ENCODE data around the gene PRPF18.

Gene PRPF18

DNA sequence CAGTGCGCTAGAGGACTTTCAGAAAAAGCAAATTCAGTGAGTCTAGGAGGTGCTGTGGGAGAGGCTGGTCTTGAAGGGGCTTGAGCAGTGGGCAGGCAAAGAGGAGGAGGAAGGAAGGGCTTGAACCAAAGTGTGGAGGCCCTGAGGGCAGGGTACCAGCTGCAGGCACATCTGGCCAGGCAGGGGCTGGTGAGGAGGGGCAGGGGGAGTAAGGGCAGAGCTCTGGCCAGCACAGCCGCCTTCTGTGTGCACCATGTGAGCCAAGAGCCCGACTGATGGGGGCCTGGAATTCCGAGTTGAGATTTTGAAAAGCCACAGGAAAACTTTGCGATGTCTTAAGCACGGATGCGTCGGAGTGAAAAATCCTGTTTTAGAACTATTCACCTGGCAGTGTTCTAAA is 74.5 kb downstream of the PRPF18 start:
- no peak for TF ChIP-seq CTCF (IDR thresholded peaks at IDR 0.05; ENCODE audit: low read depth, low read length)
- in situ Hi-C loops (cut with HindIII; ENCODE audit: low sequenced_read_pairs), result no loop called here
- DNase-seq (ENCODE audit: low read depth, low spot score), result no peak
- no peak overlapping the region for H3K4me3 ChIP-seq (ENCODE audit: low read depth, low read length)

DNA sequence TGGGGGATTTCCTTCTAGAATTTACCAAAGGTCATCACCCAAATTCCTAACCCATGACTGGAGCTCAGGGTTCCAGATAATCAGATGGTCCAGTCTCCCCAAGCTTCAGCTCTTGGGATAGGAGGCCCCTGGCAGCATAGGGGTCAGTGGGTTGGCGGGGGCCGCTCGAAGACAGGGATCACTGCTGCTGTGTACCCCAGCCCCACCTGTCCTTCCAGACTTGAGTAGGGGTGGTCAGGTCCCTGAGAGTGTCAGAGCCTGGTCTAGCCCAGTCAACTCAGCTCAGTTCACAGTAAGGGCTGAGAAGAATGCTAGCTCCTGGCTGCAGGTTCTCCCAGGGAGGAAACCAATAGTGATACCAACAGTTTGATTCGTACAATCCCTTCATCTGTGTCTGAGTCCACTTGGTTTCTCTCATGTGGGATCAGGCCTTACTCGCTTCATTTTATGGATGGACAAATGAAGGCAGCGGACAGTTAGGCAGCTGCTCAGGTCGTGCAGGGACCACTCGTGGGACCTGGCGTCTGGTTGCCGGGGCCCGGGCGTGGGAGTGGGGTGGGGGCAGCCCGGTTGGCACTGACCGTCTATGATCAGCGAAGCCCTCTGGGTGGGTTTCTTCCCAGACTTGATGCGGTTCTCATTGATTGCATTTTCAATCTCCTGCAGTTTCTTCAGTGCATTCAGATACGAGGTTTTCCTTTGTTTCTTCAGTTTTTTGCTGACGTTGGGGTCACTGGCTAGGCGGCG is 78.9 kb downstream of the PRPF18 start:
- TF ChIP-seq CTCF (IDR thresholded peaks at IDR 0.05; ENCODE audit: low read depth, low read length), result no peak
- in situ Hi-C loops (cut with HindIII; ENCODE audit: low sequenced_read_pairs), result no loop called here

DNA sequence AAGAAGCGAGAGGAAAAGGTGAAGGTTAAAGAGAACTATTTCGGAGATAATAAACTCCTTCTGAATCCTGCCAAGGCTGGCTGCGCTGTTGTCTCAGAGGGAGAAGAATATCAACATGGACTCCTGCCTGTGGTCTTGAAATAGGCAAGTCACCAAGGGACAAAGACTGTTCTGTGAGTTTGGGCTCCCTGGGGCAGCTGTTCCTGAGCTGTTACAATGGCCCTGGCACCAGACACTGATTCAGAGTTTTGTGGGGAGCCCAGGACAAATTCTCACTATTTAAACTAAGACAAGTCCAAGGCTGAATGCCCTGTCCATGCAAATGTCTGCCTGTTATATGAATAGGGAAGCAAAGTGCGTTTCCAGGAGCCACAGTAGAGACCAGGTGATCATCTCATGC is 81.4 kb downstream of the PRPF18 start:
- no peak for DNase-seq (ENCODE audit: low read depth, low spot score)
- no peak overlapping the region for H3K4me3 ChIP-seq (ENCODE audit: low read depth, low read length)
- TF ChIP-seq CTCF (IDR thresholded peaks at IDR 0.05; ENCODE audit: low read depth, low read length), result no peak
- in situ Hi-C loops (cut with HindIII; ENCODE audit: low sequenced_read_pairs), result no loop called here

More for the DNA sequence above, 78.9 kb downstream of the PRPF18 start:
- H3K4me3 ChIP-seq (ENCODE audit: low read depth, low read length), result no peak overlapping the region
- DNase-seq (ENCODE audit: low read depth, low spot score), result no peak

- in situ Hi-C loops (cut with HindIII; ENCODE audit: low sequenced_read_pairs), result no loop called here
- DNase-seq (ENCODE audit: low read depth, low spot score), result no peak
- no peak overlapping the region for H3K4me3 ChIP-seq (ENCODE audit: low read depth, low read length)
- TF ChIP-seq CTCF (IDR thresholded peaks at IDR 0.05; ENCODE audit: low read depth, low read length), result no peak
Measured at GRCh38 chr10:13669182-13669855, 82.6 kb downstream of the PRPF18 start.

DNA sequence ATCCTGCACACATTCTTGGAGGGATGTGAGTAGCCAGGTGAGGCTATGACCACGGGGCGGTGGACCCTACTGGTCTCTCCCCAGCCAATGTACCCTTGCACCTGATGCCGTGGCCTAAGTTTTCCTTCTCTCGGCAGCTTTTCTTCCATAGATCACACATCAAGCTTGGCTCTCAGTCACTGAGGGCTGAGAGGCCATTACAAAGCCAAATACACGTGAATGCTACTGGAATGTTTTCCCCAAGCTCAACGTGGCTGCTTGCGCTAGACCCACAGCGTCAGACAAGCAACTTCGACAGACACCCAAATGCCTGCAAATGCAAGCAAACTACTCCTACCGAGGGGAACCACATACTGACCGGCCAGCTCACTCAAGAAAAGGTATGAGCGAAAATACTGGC is 83.1 kb downstream of the PRPF18 start:
- no peak for DNase-seq (ENCODE audit: low read depth, low spot score)
- no peak overlapping the region for H3K4me3 ChIP-seq (ENCODE audit: low read depth, low read length)
- in situ Hi-C loops (cut with HindIII; ENCODE audit: low sequenced_read_pairs), result no loop called here
- no peak for TF ChIP-seq CTCF (IDR thresholded peaks at IDR 0.05; ENCODE audit: low read depth, low read length)

- TF ChIP-seq CTCF (IDR thresholded peaks at IDR 0.05; ENCODE audit: low read depth, low read length), result no peak
- no peak for DNase-seq (ENCODE audit: low read depth, low spot score)
- in situ Hi-C loops (cut with HindIII; ENCODE audit: low sequenced_read_pairs), result no loop called here
Measured at GRCh38 chr10:13670311-13670710, 83.5 kb downstream of the PRPF18 start.

More at GRCh38 chr10:13670311-13670710, 83.5 kb downstream of the PRPF18 start:
- no peak overlapping the region for H3K4me3 ChIP-seq (ENCODE audit: low read depth, low read length)
